Measurements from ENCODE around the gene BRAF. TPM values are rescaled to one million over a fixed set of nuclear protein-coding genes. Genes with fewer than 3 reads are reported as not detected.
"Not testable (repeated sequence)": the region's sequence is repeated elsewhere in the genome, so short reads cannot be mapped to it uniquely, and the experiment has no call there.

Gene BRAF
- total and polyA plus RNA-seq, 2 donors from 2014 or later = 8.0 to 43.9 TPM

DNA sequence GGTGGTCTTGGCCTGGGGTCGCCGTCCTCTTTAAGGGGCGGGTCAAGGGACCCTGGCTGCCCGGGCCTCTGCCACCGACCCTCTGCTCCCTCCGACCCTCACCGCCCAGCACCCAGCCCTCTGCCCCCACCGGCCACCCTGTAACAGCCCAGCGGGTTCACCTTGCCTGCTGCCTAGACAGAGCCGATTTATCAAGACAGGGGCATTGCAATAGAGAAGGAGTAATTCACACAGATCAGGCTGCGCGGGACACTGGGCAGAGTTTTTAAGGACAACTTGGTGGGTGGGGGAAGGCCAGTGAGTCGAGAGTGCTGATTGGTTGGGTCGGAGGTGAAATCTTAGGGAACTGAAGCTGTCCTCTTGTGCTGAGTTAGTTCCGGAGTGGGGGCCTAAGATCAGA, 252.8 kb downstream of the BRAF start:
- no peak for TF ChIP-seq CTCF (IDR thresholded peaks at IDR 0.05; ENCODE audit: borderline replicate concordance, extremely low read depth, insufficient read depth)
- FAIRE-seq (no peak), DNase-seq (peak in 1 of 5 donors; percentile 64)
- H3K27ac ChIP-seq (ENCODE audit: low read depth in 2 of 2, low read length in 2 of 2) = no peak overlapping the region
- no peaks in the 10 kb centered on the region for H3K9me3 ChIP-seq (ENCODE audit: control insufficient read depth in 2 of 3, insufficient read depth in 1 of 3, low read length in 3 of 3)
- H3K9ac ChIP-seq (ENCODE audit: low read length in 3 of 3) = no peak overlapping the region
- no peaks in the 10 kb centered on the region for H3K27me3 ChIP-seq (ENCODE audit: control insufficient read depth, insufficient read depth, low read length)
- intact Hi-C loops (cut with DNase I) = no loop called here
- H3K36me3 ChIP-seq (ENCODE audit: control insufficient read depth in 2 of 3, insufficient read depth in 3 of 3, low read length in 3 of 3) = no peaks in the 10 kb centered on the region
- H3K4me1 ChIP-seq (ENCODE audit: control insufficient read depth in 2 of 3, insufficient read depth in 2 of 3, low read depth in 1 of 3, low read length in 3 of 3) = peaks cover 0 to 18% (median 0%) of the 10 kb centered on the region in 3 donors
- H3K4me3 ChIP-seq (ENCODE audit: low read length in 3 of 3) = peak overlapping the region in 1 of 3 donors; percentile 52

GRCh38 chr7:140670343-140670935, 254.3 kb downstream of the BRAF start:
- no peak overlapping the region for H3K9ac ChIP-seq (ENCODE audit: low read length in 3 of 3)
- peaks cover 0 to 14% (median 0%) of the 10 kb centered on the region in 3 donors for H3K4me1 ChIP-seq (ENCODE audit: control insufficient read depth in 2 of 3, insufficient read depth in 2 of 3, low read depth in 1 of 3, low read length in 3 of 3)
- H3K27me3 ChIP-seq (ENCODE audit: control insufficient read depth, insufficient read depth, low read length) = no peaks in the 10 kb centered on the region
- no peak overlapping the region for H3K4me3 ChIP-seq (ENCODE audit: low read length in 3 of 3)
- intact Hi-C loops (cut with DNase I) = no loop called here
- TF ChIP-seq CTCF (IDR thresholded peaks at IDR 0.05; ENCODE audit: borderline replicate concordance, extremely low read depth, insufficient read depth) = no peak
- no peak overlapping the region for H3K27ac ChIP-seq (ENCODE audit: low read depth in 2 of 2, low read length in 2 of 2)
- H3K9me3 ChIP-seq (ENCODE audit: control insufficient read depth in 2 of 3, insufficient read depth in 1 of 3, low read length in 3 of 3) = no peaks in the 10 kb centered on the region
- DNase-seq (no peak), FAIRE-seq (no peak)
- H3K36me3 ChIP-seq (ENCODE audit: control insufficient read depth in 2 of 3, insufficient read depth in 3 of 3, low read length in 3 of 3) = no peaks in the 10 kb centered on the region

DNA sequence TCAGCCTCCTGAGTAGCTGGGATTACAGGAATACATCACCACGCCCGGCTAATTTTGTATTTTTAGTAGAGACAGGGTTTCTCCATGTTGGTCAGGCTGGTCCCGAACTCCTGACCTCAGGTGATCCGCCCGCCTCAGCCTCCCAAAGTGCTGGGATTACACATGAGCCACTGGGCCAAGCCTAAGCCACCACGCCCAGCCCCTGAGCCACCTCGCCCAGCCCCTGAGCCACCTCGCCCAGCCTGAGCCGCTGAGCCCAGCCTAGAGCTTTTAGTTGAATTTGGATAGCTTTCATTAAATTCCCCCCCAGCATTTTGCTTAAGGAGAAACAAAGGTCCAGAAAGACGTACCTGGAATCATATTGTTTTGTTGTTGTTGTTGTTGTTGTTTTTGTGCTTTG, 254.9 kb downstream of the BRAF start:
- H3K4me1 ChIP-seq (ENCODE audit: control insufficient read depth in 2 of 3, insufficient read depth in 2 of 3, low read depth in 1 of 3, low read length in 3 of 3) = peaks cover 0 to 12% (median 0%) of the 10 kb centered on the region in 3 donors
- H3K9me3 ChIP-seq (ENCODE audit: control insufficient read depth in 2 of 3, insufficient read depth in 1 of 3, low read length in 3 of 3); DNase-seq; FAIRE-seq; H3K36me3 ChIP-seq (ENCODE audit: control insufficient read depth in 2 of 3, insufficient read depth in 3 of 3, low read length in 3 of 3); intact Hi-C loops (cut with DNase I); H3K27ac ChIP-seq (ENCODE audit: low read depth in 2 of 2, low read length in 2 of 2); H3K4me3 ChIP-seq (ENCODE audit: low read length in 3 of 3); H3K9ac ChIP-seq (ENCODE audit: low read length in 3 of 3); H3K27me3 ChIP-seq (ENCODE audit: control insufficient read depth, insufficient read depth, low read length): not testable (repeated sequence)

DNA sequence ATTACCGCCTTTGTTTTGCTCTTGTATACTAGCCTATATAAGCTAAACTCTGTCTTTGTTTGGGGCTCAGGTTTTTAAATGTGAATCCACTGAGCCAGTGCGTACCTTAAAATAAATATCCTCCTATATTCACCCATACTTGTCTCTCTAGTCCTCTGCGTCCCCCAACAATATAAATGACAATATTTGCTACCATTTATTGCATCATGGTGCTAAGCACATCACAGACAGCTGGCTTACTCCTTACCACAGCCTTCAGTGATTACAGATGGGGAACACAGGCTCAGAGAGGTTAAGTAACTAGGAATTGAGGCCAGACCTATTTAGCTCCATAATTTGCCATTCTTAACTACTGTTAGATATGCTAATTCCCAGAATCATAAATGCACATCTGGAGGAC, 255.4 kb downstream of the BRAF start:
- Histone ChIP-seq H3K9ac (ENCODE audit: low read length in 3 of 3) (no peak overlapping the region), H3K9me3 (ENCODE audit: control insufficient read depth in 2 of 3, insufficient read depth in 1 of 3, low read length in 3 of 3) (no peaks in the 10 kb centered on the region), H3K27ac (ENCODE audit: low read depth in 2 of 2, low read length in 2 of 2) (no peak overlapping the region), H3K4me1 (ENCODE audit: control insufficient read depth in 2 of 3, insufficient read depth in 2 of 3, low read depth in 1 of 3, low read length in 3 of 3) (peaks cover 0 to 10% (median 0%) of the 10 kb centered on the region in 3 donors), H3K36me3 (ENCODE audit: control insufficient read depth in 2 of 3, insufficient read depth in 3 of 3, low read length in 3 of 3) (no peaks in the 10 kb centered on the region), H3K4me3 (ENCODE audit: low read length in 3 of 3) (no peak overlapping the region), H3K27me3 (ENCODE audit: control insufficient read depth, insufficient read depth, low read length) (no peaks in the 10 kb centered on the region)
- FAIRE-seq (no peak), DNase-seq (no peak)
- no peak for TF ChIP-seq CTCF (IDR thresholded peaks at IDR 0.05; ENCODE audit: borderline replicate concordance, extremely low read depth, insufficient read depth)
- intact Hi-C loops (cut with DNase I) = no loop called here

Other genes starting within 250 kb of the BRAF start
- 255 TPM for gene NDUFB2, start 228.2 kb downstream of the BRAF start, total RNA-seq
- 998 TPM for gene NDUFB2, start 228.2 kb downstream of the BRAF start, polyA plus RNA-seq (ENCODE audit: insufficient read depth, low read depth, low replicate concordance)
- gene MRPS33, start 90.0 kb upstream of the BRAF start, total RNA-seq = 43.6 TPM
- gene MRPS33, start 90.0 kb upstream of the BRAF start, polyA plus RNA-seq (ENCODE audit: insufficient read depth, low read depth, low replicate concordance) = 137 TPM
- gene TMEM178B, start 149.1 kb upstream of the BRAF start, total RNA-seq = 20.0 TPM
- 0.58 TPM for gene TMEM178B, start 149.1 kb upstream of the BRAF start, polyA plus RNA-seq (ENCODE audit: insufficient read depth, low read depth, low replicate concordance)